Measurements from ENCODE around the gene DUSP6.

DUSP6 gene

GRCh38 chr12:89351489-89352241 is 636 bp downstream of the DUSP6 start:
- peak overlapping the region; percentile 84 for H2BK120ac ChIP-seq (ENCODE audit: low read depth, low read length)
- no peaks in the 10 kb centered on the region for H3K9me3 ChIP-seq (ENCODE audit: control insufficient read depth, low read length)
- WGBS: under 1% methylated on average over 86 of the region's 87 CpGs

DNA sequence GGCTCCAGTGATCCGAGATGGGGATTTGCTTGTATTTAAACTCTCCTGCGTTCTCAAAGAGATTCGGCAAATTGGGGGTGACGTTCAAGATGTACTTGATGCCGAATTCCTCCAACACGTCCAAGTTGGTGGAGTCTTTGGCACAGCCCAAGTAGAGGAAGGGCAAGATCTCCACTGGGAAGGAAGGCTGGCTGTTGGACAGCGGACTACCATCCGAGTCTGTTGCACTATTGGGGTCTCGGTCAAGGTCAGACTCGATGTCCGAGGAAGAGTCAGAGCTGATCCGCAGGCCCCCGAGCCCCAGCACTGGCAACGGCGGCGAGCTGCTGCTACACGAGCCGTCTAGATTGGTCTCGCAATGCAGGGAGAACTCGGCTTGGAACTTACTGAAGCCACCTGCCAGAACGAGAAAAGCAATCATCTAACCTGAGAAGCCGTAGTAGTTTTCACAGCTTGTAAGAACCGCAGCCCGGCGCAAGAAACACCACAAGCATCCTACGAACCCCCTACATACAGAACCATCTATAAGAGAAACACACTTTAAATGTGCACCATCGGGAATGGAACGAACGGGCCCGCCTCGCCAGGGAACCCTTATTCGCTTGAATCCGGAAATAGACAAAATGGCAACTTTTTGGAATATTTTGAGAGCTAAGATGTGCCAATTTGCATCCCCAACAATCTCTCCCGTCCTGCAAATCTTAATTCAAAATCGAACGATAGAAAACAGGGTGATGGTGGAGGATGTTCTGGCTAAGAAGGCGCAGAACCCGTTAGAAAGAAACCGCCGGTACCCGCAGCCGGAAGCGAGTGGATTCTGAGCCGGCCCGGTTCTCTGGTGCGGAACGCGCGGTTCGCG is 1.4 kb downstream of the DUSP6 start:
- H3K18ac ChIP-seq (ENCODE audit: low read depth in 1 of 2, low read length in 2 of 2): peak overlapping the region; percentile 99
- WGBS: under 1% methylated on average over 42 of the region's 51 CpGs
- no peaks in the 10 kb centered on the region for H3K9me3 ChIP-seq (ENCODE audit: control insufficient read depth, low read length)
- peak overlapping the region in 1 of 2 experiments; percentile 99 for H3K23ac ChIP-seq (ENCODE audit: low read length in 2 of 2)
- H2BK15ac ChIP-seq (ENCODE audit: low read depth, poor library complexity, severe bottlenecking): no peak overlapping the region
- no peaks in the 10 kb centered on the region for H3K27me3 ChIP-seq (ENCODE audit: control insufficient read depth in 1 of 2, insufficient read depth in 1 of 2, low read length in 2 of 2)
- no peak overlapping the region for H2AK5ac ChIP-seq (ENCODE audit: low read length, severe bottlenecking)
- H2BK120ac ChIP-seq (ENCODE audit: low read depth, low read length): peak overlapping the region; percentile 84
- H4K8ac ChIP-seq (ENCODE audit: low read length): peak overlapping the region; percentile 88
- peaks cover 9% of the 10 kb centered on the region for H3K4me1 ChIP-seq (ENCODE audit: control insufficient read depth, insufficient read depth, low read depth, low read length)
- no peak overlapping the region for H2AFZ ChIP-seq (ENCODE audit: low read depth, low read length)
- H2BK5ac ChIP-seq (ENCODE audit: low read depth, low read length, poor library complexity, severe bottlenecking): peak overlapping the region; percentile 4
- no peaks in the 10 kb centered on the region for H3K79me1 ChIP-seq (replicated peaks; ENCODE audit: low read length, poor library complexity, severe bottlenecking)
- peak overlapping the region in 1 of 2 experiments; percentile 64 for H2BK12ac ChIP-seq (ENCODE audit: low read length in 2 of 2)
- peak overlapping the region; percentile 63 for H3K27ac ChIP-seq (ENCODE audit: low read length, poor library complexity, severe bottlenecking)
- H3K14ac ChIP-seq (ENCODE audit: low read length in 2 of 2): peak overlapping the region in 1 of 2 experiments; percentile 90
- peaks cover 0 to 48% of the 10 kb centered on the region in 2 experiments for H3K36me3 ChIP-seq (ENCODE audit: control insufficient read depth in 1 of 2, insufficient read depth in 2 of 2, low read depth in 1 of 2, low read length in 2 of 2)
- peak overlapping the region; percentile 95 to 98 for H3K4me3 ChIP-seq (ENCODE audit: insufficient read depth in 1 of 2, low read depth in 1 of 2, low read length in 2 of 2)
- peak overlapping the region; percentile 90 to 95 for H3K4ac ChIP-seq (ENCODE audit: low read depth in 1 of 2, low read length in 2 of 2)
- H3K9ac ChIP-seq (ENCODE audit: low read length): peak overlapping the region; percentile 100
- peak overlapping the region; percentile 59 for H3K4me2 ChIP-seq (ENCODE audit: low read length, poor library complexity, severe bottlenecking)
- peak overlapping the region; percentile 96 for H4K91ac ChIP-seq (ENCODE audit: low read length)
- DNase-seq: peak; percentile 42

More at GRCh38 chr12:89351489-89352241, 636 bp downstream of the DUSP6 start:
- Histone ChIP-seq H3K9ac (ENCODE audit: low read length) (peak overlapping the region; percentile 100), H2BK5ac (ENCODE audit: low read depth, low read length, poor library complexity, severe bottlenecking) (peak overlapping the region; percentile 67), H2AK5ac (ENCODE audit: low read length, severe bottlenecking) (no peak overlapping the region), H3K23ac (ENCODE audit: low read length in 2 of 2) (peak overlapping the region; percentile 81 to 96), H3K79me1 (replicated peaks; ENCODE audit: low read length, poor library complexity, severe bottlenecking) (no peaks in the 10 kb centered on the region), H3K27me3 (ENCODE audit: control insufficient read depth in 1 of 2, insufficient read depth in 1 of 2, low read length in 2 of 2) (no peaks in the 10 kb centered on the region), H2BK15ac (ENCODE audit: low read depth, poor library complexity, severe bottlenecking) (peak overlapping the region; percentile 89), H3K4ac (ENCODE audit: low read depth in 1 of 2, low read length in 2 of 2) (peak overlapping the region; percentile 89 to 95), H4K91ac (ENCODE audit: low read length) (peak overlapping the region; percentile 96), H3K14ac (ENCODE audit: low read length in 2 of 2) (peak overlapping the region in 1 of 2 experiments; percentile 82), H3K4me2 (ENCODE audit: low read length, poor library complexity, severe bottlenecking) (peak overlapping the region; percentile 59), H2AFZ (ENCODE audit: low read depth, low read length) (no peak overlapping the region), H2BK12ac (ENCODE audit: low read length in 2 of 2) (peak overlapping the region; percentile 50 to 90), H3K4me3 (ENCODE audit: insufficient read depth in 1 of 2, low read depth in 1 of 2, low read length in 2 of 2) (peak overlapping the region; percentile 95 to 98), H3K18ac (ENCODE audit: low read depth in 1 of 2, low read length in 2 of 2) (peak overlapping the region; percentile 99), H4K8ac (ENCODE audit: low read length) (peak overlapping the region; percentile 88), H3K27ac (ENCODE audit: low read length, poor library complexity, severe bottlenecking) (peak overlapping the region; percentile 96), H3K4me1 (ENCODE audit: control insufficient read depth, insufficient read depth, low read depth, low read length) (peaks cover 9% of the 10 kb centered on the region), H3K36me3 (ENCODE audit: control insufficient read depth in 1 of 2, insufficient read depth in 2 of 2, low read depth in 1 of 2, low read length in 2 of 2) (peaks cover 0 to 49% of the 10 kb centered on the region in 2 experiments)
- DNase-seq: no peak

DNA sequence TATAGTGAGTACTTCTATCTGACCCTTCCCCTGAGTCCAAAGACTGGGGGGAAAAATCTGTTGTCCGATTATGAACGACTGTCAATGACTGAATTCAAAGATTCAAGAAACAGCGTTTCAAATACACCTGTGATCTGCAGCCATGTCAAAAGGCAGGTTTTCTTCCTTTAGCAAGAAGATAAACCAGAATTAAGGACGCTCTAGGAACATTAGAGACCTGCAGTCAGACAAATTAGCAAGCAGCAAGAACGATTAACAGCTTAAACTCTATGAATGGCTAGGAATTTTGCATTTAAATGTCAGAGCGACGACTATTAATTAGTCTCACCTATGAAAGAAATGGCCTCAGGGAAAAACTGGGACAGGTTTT is 2.1 kb downstream of the DUSP6 start:
- peak overlapping the region; percentile 59 for H3K4me2 ChIP-seq (ENCODE audit: low read length, poor library complexity, severe bottlenecking)
- no peak overlapping the region for H3K18ac ChIP-seq (ENCODE audit: low read depth in 1 of 2, low read length in 2 of 2)
- no peak overlapping the region for H4K91ac ChIP-seq (ENCODE audit: low read length)
- no peak for DNase-seq
- no peak overlapping the region for H2BK12ac ChIP-seq (ENCODE audit: low read length in 2 of 2)
- H2AFZ ChIP-seq (ENCODE audit: low read depth, low read length): no peak overlapping the region
- peak overlapping the region; percentile 63 for H3K27ac ChIP-seq (ENCODE audit: low read length, poor library complexity, severe bottlenecking)
- H2AK5ac ChIP-seq (ENCODE audit: low read length, severe bottlenecking): no peak overlapping the region
- H2BK120ac ChIP-seq (ENCODE audit: low read depth, low read length): no peak overlapping the region
- no peak overlapping the region for H4K8ac ChIP-seq (ENCODE audit: low read length)
- H3K14ac ChIP-seq (ENCODE audit: low read length in 2 of 2): no peak overlapping the region
- H3K23ac ChIP-seq (ENCODE audit: low read length in 2 of 2): no peak overlapping the region
- H3K9me3 ChIP-seq (ENCODE audit: control insufficient read depth, low read length): no peaks in the 10 kb centered on the region
- peaks cover 0 to 42% of the 10 kb centered on the region in 2 experiments for H3K36me3 ChIP-seq (ENCODE audit: control insufficient read depth in 1 of 2, insufficient read depth in 2 of 2, low read depth in 1 of 2, low read length in 2 of 2)
- H3K4ac ChIP-seq (ENCODE audit: low read depth in 1 of 2, low read length in 2 of 2): no peak overlapping the region
- no peaks in the 10 kb centered on the region for H3K27me3 ChIP-seq (ENCODE audit: control insufficient read depth in 1 of 2, insufficient read depth in 1 of 2, low read length in 2 of 2)
- no peak overlapping the region for H2BK5ac ChIP-seq (ENCODE audit: low read depth, low read length, poor library complexity, severe bottlenecking)
- peaks cover 2% of the 10 kb centered on the region for H3K79me1 ChIP-seq (replicated peaks; ENCODE audit: low read length, poor library complexity, severe bottlenecking)
- peak overlapping the region; percentile 95 to 98 for H3K4me3 ChIP-seq (ENCODE audit: insufficient read depth in 1 of 2, low read depth in 1 of 2, low read length in 2 of 2)
- peaks cover 13% of the 10 kb centered on the region for H3K4me1 ChIP-seq (ENCODE audit: control insufficient read depth, insufficient read depth, low read depth, low read length)
- WGBS: 1% methylated on average over 7 of the region's 7 CpGs
- H3K9ac ChIP-seq (ENCODE audit: low read length): peak overlapping the region; percentile 100
- no peak overlapping the region for H2BK15ac ChIP-seq (ENCODE audit: low read depth, poor library complexity, severe bottlenecking)

GRCh38 chr12:89349814-89350213 is 2.5 kb downstream of the DUSP6 start:
- DNase-seq: peak; percentile 56
- no peak overlapping the region for H2BK5ac ChIP-seq (ENCODE audit: low read depth, low read length, poor library complexity, severe bottlenecking)
- H2BK120ac ChIP-seq (ENCODE audit: low read depth, low read length): no peak overlapping the region
- H3K9me3 ChIP-seq (ENCODE audit: control insufficient read depth, low read length): no peaks in the 10 kb centered on the region
- no peak overlapping the region for H2AK5ac ChIP-seq (ENCODE audit: low read length, severe bottlenecking)
- no peak overlapping the region for H4K91ac ChIP-seq (ENCODE audit: low read length)
- no peak overlapping the region for H2BK12ac ChIP-seq (ENCODE audit: low read length in 2 of 2)
- 2% methylated on average over 6 of the region's 6 CpGs for WGBS
- no peak overlapping the region for H3K4ac ChIP-seq (ENCODE audit: low read depth in 1 of 2, low read length in 2 of 2)
- H3K4me3 ChIP-seq (ENCODE audit: insufficient read depth in 1 of 2, low read depth in 1 of 2, low read length in 2 of 2): peak overlapping the region in 1 of 2 experiments; percentile 98
- H4K8ac ChIP-seq (ENCODE audit: low read length): no peak overlapping the region
- no peak overlapping the region for H2AFZ ChIP-seq (ENCODE audit: low read depth, low read length)
- H3K27ac ChIP-seq (ENCODE audit: low read length, poor library complexity, severe bottlenecking): peak overlapping the region; percentile 63
- no peak overlapping the region for H3K18ac ChIP-seq (ENCODE audit: low read depth in 1 of 2, low read length in 2 of 2)
- peak overlapping the region; percentile 59 for H3K4me2 ChIP-seq (ENCODE audit: low read length, poor library complexity, severe bottlenecking)
- peaks cover 0 to 42% of the 10 kb centered on the region in 2 experiments for H3K36me3 ChIP-seq (ENCODE audit: control insufficient read depth in 1 of 2, insufficient read depth in 2 of 2, low read depth in 1 of 2, low read length in 2 of 2)
- H2BK15ac ChIP-seq (ENCODE audit: low read depth, poor library complexity, severe bottlenecking): no peak overlapping the region
- H3K27me3 ChIP-seq (ENCODE audit: control insufficient read depth in 1 of 2, insufficient read depth in 1 of 2, low read length in 2 of 2): no peaks in the 10 kb centered on the region
- H3K79me1 ChIP-seq (replicated peaks; ENCODE audit: low read length, poor library complexity, severe bottlenecking): peaks cover 2% of the 10 kb centered on the region
- H3K14ac ChIP-seq (ENCODE audit: low read length in 2 of 2): no peak overlapping the region
- peak overlapping the region; percentile 100 for H3K9ac ChIP-seq (ENCODE audit: low read length)
- H3K23ac ChIP-seq (ENCODE audit: low read length in 2 of 2): no peak overlapping the region
- H3K4me1 ChIP-seq (ENCODE audit: control insufficient read depth, insufficient read depth, low read depth, low read length): peaks cover 12% of the 10 kb centered on the region
